ENCODE measurements around the gene PHPT1. TPM values are rescaled to one million over a fixed set of nuclear protein-coding genes. Genes with fewer than 3 reads are reported as not detected.
"Not testable (repeated sequence)": the region's sequence is repeated elsewhere in the genome, so short reads cannot be mapped to it uniquely, and the experiment has no call there.

The PHPT1 gene
- total RNA-seq, 1 donor from 2014 or later: 54.4 TPM

DNA sequence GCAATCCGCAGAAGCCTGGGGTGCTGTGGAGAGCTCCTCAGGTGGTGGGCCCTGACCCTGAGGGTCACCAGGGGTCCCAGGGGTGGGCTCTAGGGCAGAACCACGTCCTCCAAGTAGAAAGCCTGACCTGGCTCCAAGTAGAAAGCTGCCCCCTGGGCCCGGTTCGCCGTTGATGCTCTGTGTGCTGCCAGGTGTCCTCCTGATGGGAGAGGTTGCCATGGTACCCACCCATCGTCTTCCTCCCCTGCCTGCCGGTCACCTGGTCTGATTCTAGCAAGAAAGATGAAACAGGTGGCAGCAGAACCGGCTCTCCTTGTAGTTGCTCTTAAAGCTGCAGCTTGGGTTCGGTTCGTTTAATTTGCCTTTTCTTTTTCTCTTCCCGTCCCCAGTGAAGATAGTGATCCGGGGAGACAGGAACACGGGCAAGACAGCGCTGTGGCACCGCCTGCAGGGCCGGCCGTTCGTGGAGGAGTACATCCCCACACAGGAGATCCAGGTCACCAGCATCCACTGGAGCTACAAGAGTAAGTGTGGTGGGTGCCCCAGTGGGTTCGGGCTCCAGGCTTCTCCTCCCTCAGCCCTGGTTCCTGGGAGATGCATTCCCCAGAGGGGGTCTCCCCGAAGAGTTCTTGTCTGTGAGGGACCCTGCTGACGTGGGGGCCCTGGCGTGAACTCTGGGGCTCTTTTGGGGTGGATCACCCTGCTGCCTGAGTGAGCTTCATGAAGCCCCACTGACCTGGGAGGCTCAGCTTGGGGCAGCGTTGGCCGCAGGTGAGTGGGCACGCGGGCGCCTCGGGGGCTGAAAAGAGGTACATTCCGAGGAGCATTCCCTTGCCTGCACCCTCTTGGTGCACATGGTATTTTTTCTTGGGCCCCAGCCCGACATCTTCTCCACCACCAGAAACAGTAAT lies 25.8 kb upstream of the PHPT1 start:
- DNase-seq: no peak

DNA sequence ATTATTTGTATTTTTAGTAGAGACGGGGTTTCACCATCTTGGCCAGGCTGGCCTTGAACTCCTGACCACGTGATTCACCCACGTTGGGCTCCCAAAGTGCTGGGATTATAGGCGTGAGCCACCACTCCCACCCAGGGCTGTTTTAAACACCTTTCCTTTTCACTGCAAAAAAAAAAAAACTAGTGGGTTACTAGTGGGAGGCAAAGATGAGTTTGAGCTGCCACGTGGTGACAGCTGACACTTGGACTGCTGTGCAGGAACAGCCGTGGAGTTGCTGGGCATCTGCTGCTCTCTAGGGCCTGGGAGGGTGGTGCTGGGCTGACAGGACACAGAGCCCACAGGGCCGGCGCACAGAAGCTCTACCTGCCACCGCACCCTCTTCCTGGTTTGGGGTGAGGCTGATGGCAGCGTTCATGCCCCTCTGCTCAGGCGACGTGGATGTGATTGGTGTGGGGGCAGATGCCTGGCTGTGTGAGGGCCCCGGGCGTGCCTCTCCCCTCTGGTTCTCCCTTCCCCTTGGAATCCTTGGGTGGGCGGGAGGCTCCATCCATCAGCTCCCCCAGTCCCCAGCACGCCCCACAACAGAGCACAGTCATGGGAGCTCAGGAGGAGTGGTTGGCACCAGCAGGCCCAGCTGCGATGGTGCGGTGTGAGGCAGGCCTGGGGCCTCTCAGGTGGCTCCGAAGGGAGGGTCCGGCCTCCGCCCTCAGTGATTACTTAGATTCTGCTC lies 24.5 kb upstream of the PHPT1 start:
- DNase-seq: no peak

DNA sequence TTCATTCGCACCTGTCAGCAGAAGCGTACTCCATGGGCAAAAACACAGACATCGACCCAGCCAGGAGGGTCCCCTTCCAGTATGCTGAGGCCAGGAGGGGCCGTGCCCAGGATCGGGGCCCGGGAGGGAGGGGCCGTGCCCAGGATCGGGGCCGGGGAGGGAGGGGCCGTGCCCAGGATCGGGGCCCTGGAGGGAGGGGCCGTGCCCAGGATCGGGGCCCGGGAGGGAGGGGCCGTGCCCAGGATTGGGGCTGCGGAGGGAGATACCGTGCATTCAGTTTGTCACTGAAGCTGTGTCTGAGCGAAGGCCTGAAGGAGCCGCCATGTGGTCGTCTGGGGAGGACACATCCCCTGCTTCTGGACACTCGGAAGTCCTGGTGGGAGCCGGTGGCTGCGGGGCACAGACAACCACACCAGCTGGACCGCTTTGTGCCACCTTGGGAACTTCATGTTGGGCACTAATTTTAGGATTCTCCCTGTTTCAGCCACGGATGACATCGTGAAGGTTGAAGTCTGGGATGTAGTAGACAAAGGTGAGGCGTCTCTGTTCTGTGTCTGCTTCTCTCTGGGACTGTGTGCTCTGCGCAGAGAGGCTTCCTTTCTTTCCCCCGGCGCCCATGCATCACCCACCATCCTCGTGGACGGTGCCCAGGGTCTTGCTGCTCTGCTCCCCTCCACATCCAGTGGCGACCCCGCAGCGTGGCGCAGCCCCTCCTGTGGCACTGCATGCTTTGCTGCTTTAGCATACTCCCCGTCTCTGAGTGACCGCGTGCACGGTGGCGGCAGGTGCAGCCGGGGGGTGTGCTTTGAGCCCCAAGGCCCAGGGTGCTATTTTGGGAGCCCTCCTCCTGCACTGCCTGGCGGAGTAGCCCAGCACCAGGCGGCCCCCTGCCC lies 23.7 kb upstream of the PHPT1 start:
- DNase-seq: no peak

DNA sequence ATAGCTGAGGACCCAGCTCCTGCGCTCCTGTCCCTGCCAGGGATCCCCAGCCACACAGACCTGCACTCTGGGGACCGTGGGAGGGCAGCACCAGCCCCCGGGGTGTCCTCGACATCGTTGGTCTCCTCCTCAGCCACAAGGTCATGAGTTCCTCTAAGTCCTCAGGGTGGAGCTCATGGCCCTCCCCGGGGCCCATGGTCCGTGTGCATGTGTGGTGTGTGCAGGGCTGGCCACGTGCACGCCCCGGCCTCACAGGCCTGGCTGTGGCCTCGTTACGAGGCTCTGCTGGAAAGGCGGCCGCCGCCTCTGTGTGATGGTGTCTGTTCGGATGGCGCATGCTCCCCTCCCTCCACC lies 23.0 kb upstream of the PHPT1 start:
- DNase-seq: no peak

DNA sequence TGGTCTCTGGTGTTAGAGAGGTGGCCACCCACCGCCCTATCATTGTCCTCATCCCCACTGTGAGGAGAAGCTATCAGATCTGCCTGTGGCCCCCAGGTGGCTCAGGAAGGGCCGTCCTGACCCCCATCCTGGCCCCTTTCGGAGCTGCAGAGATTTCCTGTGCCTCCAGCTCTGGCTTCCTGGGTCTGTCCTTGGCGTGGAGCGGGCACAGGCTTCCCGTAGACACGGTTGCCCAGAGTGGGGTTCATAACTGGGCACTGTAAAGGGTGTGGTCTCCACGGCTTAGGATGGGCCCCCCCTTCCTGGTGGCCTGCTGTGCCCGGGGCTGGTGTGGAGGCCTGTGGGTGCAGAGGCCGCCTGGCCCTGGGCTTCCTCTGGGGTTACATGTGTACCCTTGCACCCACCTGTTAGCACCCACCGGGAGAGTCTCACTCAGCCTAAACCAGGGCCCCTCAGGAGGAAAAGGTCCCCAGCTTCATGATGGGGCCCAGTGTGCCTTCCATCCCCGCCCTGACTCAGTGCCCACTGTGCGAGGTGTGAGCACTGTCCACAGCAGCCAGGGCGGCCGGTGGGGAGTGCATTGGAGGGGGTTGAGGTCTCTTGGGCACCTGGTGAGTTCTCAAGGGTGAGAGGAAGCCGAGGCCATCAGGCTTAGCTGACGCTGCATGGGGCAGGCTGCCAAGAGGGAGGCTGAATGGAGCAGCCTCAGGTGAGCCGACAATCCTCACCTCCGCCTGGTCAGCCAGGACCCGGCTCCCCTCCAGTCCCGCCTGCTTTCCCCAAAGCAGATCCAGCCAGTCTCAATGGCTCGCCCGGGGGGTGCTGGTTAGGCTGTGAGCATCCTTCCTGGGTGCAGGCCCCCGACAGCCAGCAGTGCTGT lies 22.3 kb upstream of the PHPT1 start:
- no peak for DNase-seq

DNA sequence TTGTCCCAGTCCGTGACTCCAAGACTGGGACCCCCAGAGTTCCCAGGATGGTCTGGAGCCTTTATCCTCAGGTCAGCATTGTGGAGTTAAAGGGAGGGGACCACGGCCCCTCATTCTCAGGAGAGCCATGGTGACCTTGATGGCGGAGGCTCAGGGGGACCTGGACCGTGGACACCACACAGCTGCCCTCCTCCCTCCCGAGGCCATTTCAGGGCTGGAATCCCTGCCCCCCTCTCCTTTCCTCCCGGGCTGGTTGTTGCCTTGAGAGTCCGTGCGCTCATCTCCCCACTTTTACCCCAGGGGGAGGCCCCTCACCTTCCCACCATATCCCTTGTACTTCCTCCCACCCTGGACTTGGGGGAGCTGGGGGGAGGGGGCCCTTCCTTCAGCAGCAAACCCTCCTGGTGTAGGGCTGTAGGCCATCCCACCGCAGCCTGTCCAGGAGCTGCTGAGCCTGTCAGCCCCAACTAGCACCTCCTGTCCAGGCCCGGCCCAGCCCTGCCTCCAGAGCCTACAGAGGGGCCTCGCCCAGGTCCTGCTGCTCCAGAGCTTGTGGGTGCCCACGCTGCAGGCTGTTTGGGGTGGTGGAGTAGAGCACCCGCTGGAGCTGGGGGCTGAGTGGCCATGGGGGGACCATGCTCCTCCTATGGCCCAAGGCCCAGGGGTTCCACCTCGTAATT lies 21.3 kb upstream of the PHPT1 start:
- no peak for DNase-seq

DNA sequence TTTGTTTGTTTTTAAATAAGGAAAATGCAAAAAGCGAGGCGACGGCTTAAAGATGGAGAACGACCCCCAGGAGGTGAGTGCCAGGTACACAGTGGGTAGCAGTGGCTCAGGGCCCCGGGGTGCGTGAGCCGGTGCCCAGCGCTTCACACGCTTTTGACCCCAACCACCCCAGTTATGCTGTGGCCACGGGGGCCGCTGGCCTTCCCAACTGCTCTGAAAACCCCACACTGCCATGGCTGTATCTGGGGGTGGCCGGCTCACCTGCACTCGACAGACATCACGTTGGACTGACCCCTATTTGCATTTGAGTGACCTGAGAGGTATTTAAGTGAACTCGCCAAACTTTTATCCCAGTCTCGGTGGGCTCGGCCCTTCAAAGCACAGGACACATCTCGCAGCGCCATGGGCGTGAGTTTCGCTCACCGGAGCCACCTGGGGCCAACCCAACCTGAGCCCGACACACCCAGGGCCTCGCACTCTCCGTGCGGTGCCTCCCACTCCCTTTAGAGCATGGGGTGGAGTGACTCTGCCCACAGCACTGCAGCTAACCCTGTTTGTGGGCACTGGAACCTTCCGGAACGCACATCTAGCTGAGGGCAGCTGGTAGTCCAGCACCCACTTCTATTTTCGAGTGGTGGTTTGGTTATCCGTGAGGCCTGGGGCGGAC lies 20.6 kb upstream of the PHPT1 start:
- DNase-seq: no peak

DNA sequence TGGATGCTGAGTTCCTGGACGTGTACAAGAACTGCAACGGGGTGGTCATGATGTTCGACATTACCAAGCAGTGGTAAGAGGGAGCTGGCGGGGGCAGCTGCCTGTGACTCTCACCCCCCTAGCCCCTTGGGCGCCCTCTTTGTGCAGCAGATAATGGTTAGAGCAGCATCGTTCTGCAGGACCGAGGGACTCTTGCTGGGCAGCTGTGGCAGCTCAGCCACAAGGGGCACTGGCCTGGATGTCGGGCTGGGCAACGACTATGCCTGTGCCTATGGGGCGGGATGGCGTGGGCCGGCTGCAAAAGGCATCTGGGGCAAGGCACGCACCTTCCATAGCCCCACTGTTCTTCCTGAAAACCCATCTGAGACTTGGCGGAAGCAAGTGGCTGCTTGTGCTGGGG lies 19.8 kb upstream of the PHPT1 start:
- no peak for DNase-seq

DNA sequence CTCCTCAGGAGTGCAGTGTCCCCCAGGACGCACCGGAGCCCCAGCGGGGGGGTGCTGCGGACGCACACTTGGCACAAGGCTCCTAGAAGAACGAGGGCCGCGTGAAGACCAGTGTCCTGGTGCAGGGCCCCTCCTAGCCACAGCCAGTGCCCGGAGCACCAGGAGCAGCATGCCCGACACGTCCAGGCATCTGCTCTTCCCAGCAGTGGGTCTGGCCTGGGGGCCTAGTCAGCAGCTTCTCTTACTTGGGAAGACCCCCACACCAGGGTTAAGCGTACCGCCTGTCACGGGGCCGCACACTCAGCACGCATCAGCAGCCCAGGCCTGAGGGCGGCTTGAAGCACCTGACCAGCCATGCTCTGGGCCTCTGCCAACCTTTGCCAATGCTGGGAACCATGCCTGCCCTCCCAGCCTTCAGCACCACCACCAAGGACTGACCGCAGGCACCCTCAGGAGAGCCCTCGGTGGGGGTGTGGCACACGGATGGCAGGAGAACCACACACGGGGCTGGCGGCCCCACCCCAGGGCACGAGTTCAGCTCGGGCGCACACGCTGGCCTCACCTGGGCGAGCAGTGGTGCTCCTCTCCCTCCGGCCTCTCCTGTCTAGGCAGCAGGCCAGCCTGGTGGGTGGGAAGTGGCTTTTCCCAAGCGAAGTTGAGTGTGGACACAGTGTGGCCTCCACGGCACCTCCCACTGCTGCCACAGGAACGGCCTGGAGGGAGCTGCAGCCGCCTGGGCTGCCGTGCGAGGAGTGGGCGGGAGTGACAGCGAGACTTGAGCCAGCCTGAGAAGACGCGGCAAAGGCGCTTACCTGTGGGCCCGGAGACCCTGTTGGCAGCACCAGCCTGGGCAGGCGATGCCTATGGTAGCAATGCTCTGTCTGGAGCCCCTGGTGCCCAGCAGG lies 19.0 kb upstream of the PHPT1 start:
- DNase-seq: no peak

DNA sequence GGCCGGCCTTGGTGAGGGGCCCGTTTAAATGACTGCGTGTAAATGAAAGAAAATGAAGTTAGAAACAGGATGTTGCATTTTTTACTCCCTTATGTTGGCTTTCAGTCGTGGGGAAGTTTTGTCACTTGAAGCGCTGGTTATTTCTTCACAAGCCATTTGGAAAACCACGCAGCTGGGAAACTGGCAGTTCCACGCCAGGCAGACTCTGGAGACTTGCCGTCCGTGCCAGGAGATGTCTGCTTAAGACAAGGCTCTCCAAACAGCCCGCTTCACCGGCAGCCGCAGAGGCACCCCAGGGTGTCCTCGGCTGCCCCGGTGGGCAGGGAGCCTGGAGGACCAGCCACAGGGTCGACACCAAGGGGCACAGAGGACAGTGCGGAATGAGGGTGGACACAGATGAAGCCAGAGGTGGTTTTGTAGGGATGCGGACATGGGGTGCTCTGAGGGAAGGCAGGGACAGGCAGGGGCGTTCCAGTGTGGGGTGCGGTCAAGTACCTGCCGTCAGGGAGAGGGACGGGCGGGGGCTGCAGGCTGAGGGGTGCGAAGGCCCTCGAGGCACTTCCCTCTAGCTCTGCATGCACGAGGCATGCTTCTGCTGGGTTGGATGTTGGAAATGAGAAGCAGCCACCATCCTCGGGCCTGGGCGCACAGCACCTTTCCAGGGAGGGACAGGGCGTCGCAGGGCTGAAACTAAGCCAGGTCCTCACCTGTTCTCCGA lies 18.0 kb upstream of the PHPT1 start:
- no peak for DNase-seq

DNA sequence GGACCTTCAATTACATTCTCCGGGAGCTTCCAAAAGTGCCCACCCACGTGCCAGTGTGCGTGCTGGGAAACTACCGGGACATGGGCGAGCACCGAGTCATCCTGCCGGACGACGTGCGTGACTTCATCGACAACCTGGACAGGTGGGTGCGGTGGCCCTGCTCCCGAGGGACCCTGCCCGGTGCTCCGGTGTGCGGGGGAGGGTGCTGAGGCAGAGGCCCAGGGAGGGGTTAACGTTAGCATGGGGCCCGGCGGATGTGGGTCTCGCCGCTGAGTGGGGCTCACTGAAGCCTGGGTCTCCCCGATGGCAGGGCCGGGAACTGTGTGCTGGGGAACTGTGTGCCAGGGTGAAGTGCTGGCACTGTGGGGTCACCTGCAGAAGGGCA lies 17.5 kb upstream of the PHPT1 start:
- no peak for DNase-seq

DNA sequence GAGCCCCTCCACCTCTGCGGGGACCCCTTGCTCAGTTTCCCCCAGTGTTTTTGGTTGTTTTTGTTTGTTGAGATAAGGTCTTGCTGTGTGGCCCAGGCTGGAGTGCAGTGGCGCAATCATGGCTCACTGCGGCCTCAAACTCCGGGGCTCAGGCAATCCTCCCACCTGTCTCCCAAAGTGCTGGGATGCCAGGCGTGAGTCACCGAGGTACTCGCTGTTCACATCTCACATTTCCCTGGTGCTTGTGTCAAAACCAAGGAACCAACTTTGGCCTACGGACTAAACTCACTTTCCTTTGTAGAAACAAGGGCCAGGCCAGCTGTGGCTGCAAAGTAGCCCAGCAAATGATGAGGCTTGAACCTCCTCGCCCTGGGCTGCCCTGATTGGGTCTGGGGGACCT lies 16.6 kb upstream of the PHPT1 start:
- DNase-seq: no peak

DNA sequence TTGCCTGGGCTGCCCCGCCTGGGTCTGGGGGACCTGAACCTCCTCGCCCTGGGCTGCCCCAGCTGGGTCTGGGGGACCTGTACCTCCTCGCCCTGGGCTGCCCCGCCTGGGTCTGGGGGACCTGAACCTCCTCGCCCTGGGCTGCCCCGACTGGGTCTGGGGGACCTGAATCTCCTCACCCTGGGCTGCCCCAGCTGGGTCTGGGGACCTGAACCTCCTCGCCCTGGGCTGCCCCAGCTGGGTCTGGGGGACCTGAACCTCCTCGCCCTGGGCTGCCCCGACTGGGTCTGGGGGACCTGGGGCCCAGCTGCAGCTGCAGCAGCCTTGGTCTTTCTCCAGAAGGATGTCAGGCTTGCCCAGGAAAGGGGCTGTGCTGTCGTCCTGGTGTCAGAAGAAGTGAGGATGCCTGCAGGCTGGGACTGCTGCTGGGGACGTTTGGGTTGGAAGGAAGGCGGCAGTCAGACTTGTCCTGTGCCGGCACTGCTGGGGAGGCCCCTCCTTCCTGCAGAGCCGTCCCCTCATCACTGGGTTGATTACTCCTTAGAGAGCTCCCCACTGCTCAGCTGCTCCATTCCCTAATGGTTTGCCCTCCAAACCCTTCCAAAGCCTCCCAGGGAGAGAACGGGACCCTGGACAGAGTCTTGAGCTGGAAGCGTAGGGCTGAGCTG lies 15.7 kb upstream of the PHPT1 start:
- DNase-seq: not testable (repeated sequence)

DNA sequence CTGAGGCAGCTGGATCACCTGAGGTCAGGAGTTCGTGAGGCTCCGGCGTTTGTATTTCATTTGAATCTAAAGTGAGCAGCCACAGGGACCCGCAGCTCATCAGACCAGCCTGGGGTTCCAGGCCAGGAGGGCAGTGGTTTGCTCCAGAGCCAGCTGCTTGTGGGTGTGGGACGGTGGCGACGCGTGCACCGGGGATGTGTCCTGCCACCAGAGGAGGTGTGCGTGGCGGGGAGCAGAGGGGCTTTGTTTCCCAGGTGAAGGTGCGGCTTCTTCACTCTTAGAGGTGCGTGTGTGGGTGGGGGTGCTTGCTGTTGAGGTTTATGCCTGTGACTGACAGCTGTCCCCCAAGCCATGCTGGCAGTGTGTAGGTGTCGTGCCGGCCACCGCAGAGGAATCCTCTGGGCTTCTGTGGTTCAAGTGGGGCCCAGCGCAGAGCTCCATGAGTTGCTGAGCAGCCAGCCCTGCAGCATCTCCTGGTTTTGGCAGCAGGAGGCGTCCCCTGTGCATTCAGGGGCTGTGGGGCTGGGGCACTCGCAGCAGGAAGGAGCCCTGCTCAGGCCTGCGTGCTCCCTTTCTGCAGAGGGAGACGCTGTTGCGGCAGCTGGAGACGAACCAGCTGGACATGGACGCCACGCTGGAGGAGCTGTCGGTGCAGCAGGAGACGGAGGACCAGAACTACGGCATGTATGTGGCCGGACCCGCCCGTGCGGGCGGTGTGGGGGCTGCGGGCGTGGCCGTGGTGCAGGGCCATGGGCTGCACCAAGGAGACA lies 13.9 kb upstream of the PHPT1 start:
- DNase-seq: no peak

DNA sequence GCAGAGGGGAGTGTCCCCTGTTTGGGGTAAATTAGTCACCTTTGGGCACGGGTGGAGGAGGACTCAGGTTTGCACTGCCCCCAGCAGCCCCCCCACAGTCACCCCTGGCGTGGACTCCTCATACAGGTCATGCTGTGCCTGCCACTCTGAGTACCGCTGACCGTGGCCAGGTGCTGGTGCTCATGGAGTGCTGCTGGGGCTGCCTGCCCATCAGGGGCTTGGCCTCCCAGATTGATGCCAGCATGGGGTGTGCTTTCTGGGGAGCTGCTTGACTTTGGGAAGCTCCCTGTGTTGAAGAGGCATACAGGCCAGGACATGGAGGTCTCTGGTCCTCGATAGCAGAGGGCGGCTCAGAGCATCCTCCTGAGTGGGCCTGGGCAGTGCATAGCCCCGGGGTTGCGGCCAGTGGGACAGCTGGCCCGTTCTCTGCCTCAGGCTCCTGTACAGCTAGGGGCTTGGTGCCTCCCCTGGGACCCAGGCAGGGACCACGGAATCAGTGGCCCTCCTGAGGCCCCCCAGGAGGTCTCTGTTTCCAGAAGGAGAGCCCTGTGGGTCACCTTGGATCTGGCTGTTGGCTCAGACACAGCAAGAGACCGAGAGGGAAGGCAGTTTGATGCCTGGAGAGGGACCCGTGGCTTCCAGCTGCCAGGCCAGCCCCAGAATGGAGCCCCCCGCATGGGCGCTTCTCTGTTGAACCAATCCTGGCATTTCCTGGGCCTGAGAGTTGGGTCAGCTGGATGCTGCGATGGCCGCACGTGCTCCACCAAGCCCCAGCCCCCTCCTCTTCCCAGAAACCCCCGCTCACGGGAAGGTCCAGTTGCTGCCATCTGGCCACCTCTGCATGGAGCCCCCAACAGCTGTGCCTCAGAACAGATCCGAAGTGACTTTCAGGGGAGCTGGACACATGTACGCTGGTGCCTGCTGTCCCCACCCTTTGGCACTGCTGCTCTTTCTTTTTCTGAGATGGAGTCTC lies 13.0 kb upstream of the PHPT1 start:
- DNase-seq: peak; percentile 57

Data from tongue (tissue), 2 donors.